Measurements from ENCODE around the gene CASK.

Gene CASK

GRCh38 chrX:41474726-41475100, 448.6 kb downstream of the CASK start:
- H3K4me3 ChIP-seq (ENCODE audit: low read depth, low read length), result no peak overlapping the region
- no peak for TF ChIP-seq CTCF (IDR thresholded peaks at IDR 0.05; ENCODE audit: borderline replicate concordance, insufficient read depth, low read depth, low read length)

GRCh38 chrX:41473936-41474725, 449.2 kb downstream of the CASK start:
- no peak for TF ChIP-seq CTCF (IDR thresholded peaks at IDR 0.05; ENCODE audit: borderline replicate concordance, insufficient read depth, low read depth, low read length)

GRCh38 chrX:41472231-41472815, 451.0 kb downstream of the CASK start:
- no peak for TF ChIP-seq CTCF (IDR thresholded peaks at IDR 0.05; ENCODE audit: borderline replicate concordance, insufficient read depth, low read depth, low read length)
- no peak overlapping the region for H3K4me3 ChIP-seq (ENCODE audit: low read depth, low read length)

More at GRCh38 chrX:41473936-41474725, 449.2 kb downstream of the CASK start:
- no peak overlapping the region for H3K4me3 ChIP-seq (ENCODE audit: low read depth, low read length)

- H3K4me3 ChIP-seq (ENCODE audit: low read depth, low read length), result no peak overlapping the region
- no peak for TF ChIP-seq CTCF (IDR thresholded peaks at IDR 0.05; ENCODE audit: borderline replicate concordance, insufficient read depth, low read depth, low read length)
Observed at GRCh38 chrX:41471786-41472185, 451.6 kb downstream of the CASK start.

- H3K4me3 ChIP-seq (ENCODE audit: low read depth, low read length), result no peak overlapping the region
- no peak for TF ChIP-seq CTCF (IDR thresholded peaks at IDR 0.05; ENCODE audit: borderline replicate concordance, insufficient read depth, low read depth, low read length)
Observed at GRCh38 chrX:41470706-41471105, 452.6 kb downstream of the CASK start.

- no peak for TF ChIP-seq CTCF (IDR thresholded peaks at IDR 0.05; ENCODE audit: borderline replicate concordance, insufficient read depth, low read depth, low read length)
- H3K4me3 ChIP-seq (ENCODE audit: low read depth, low read length), result no peak overlapping the region
Observed at GRCh38 chrX:41468647-41469323, 454.6 kb downstream of the CASK start.

Measured in GM12875 (cell line).